ENCODE data around the gene FFAR1. TPM values are rescaled to one million over a fixed set of nuclear protein-coding genes. Genes with fewer than 3 reads are reported as not detected.
"Not testable (repeated sequence)": the region's sequence is repeated elsewhere in the genome, so short reads cannot be mapped to it uniquely, and the experiment has no call there.

Gene FFAR1
- total and polyA plus RNA-seq, 2 donors (not counting 3 experiments of a cell fraction or from before 2014, with no cell fraction given) = not detected

- Histone ChIP-seq H4K20me1 (replicated peaks; ENCODE audit: control insufficient read depth, extremely low read depth, insufficient read depth, low read length) (no peaks in the 10 kb centered on the region), H3K4me3 (replicated peaks in 1 of 3; ENCODE audit: insufficient read depth in 1 of 3, low read depth in 1 of 3, low read length in 3 of 3) (no peak within 1 kb of the TSS), H3K79me2 (ENCODE audit: control insufficient read depth, insufficient read depth, low read length) (no peaks in the 10 kb centered on the region), H2AFZ (ENCODE audit: low read depth, low read length) (no peak within 1 kb of the TSS), H3K36me3 (ENCODE audit: control insufficient read depth in 2 of 2, extremely low read depth in 1 of 2, insufficient read depth in 2 of 2, low read length in 2 of 2) (no peaks in the 10 kb centered on the region), H3K27me3 (ENCODE audit: control insufficient read depth in 2 of 2, insufficient read depth in 2 of 2, low read length in 2 of 2) (no peaks in the 10 kb centered on the region), H3K4me1 (ENCODE audit: control insufficient read depth, extremely low read depth, insufficient read depth, low read length) (no peaks in the 10 kb centered on the region), H3K9me1 (replicated peaks; ENCODE audit: control insufficient read depth, extremely low read depth, insufficient read depth, low read length) (no peaks in the 10 kb centered on the region), H3K9ac (replicated peaks; ENCODE audit: extremely low read depth, insufficient read depth, low read length) (no peak within 1 kb of the TSS), H3K27ac (ENCODE audit: insufficient read depth, low read depth, low read length) (no peak within 1 kb of the TSS), H3K4me2 (ENCODE audit: insufficient read depth, low read length) (no peak within 1 kb of the TSS), H3K9me3 (replicated peaks; ENCODE audit: control insufficient read depth, insufficient read depth, low read length) (no peaks in the 10 kb centered on the region)
- CTCF ChIA-PET = interaction anchor here (6.9 kb wide), 1 partner anchor 137 kb away, joined by 118 read pairs; no protein-coding TSS in a partner anchor
- dilution Hi-C loops (cut with MboI; ENCODE audit: extremely low pct_ligation_motif_present, low sequenced_read_pairs) = no loop called here
- DNase-seq (ENCODE audit: low read depth, low spot score) (no peak), FAIRE-seq (no peak)
- no TSS peak for BruUV-seq (replicated peaks)
- TF ChIP-seq CTCF (IDR thresholded peaks at IDR 0.05; ENCODE audit: extremely low read depth in 1 of 2, insufficient read depth in 1 of 2, low read depth in 1 of 2, low read length in 2 of 2) = no peak
- TF ChIP-seq GATA2 (IDR thresholded peaks at IDR 0.05; ENCODE audit: insufficient read depth, insufficient read length, low read depth, low read length) = no peak
- TF ChIP-seq FOS (IDR thresholded peaks at IDR 0.05; ENCODE audit: borderline replicate concordance, insufficient read depth, low read length) = no peak
- no peak for TF ChIP-seq JUN (IDR thresholded peaks at IDR 0.05; ENCODE audit: borderline replicate concordance, insufficient read depth, insufficient read length, low read depth)
- no peak for TF ChIP-seq POLR2A (IDR thresholded peaks at IDR 0.05; ENCODE audit: low read depth, low read length)
- TF ChIP-seq POLR2AphosphoS5 (IDR thresholded peaks at IDR 0.05; ENCODE audit: insufficient read depth, low read depth, low read length) = no peak
- TF ChIP-seq EZH2 (IDR thresholded peaks at IDR 0.05; ENCODE audit: borderline replicate concordance, low read depth, low read length, severe bottlenecking) = no peak
- no peak for TF ChIP-seq MAX (IDR thresholded peaks at IDR 0.05; ENCODE audit: insufficient read depth, insufficient read length)
- no peak for TF ChIP-seq MYC (IDR thresholded peaks at IDR 0.05; ENCODE audit: low read depth, low read length)
- intact Hi-C loops (cut with micrococcal nuclease) = no loop called here
- POLR2A ChIA-PET = interaction anchor here (0.6 kb wide), 1 partner anchor 13 kb away, joined by 5 read pairs; no protein-coding TSS in a partner anchor
Observed at GRCh38 chr19:35357867-35358573, 10.3 kb downstream of the FFAR1 start, which contains the start of gene FFAR3. Gene FFAR3 (plus strand): TSS chr19:35358460. CDS start chr19:35358891, 431 bp downstream.

DNA sequence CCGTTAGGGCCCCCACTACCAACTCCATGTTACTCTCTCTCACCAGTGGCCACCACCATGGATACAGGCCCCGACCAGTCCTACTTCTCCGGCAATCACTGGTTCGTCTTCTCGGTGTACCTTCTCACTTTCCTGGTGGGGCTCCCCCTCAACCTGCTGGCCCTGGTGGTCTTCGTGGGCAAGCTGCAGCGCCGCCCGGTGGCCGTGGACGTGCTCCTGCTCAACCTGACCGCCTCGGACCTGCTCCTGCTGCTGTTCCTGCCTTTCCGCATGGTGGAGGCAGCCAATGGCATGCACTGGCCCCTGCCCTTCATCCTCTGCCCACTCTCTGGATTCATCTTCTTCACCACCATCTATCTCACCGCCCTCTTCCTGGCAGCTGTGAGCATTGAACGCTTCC, 11.1 kb downstream of the FFAR1 start:
- H3K27ac ChIP-seq (ENCODE audit: insufficient read depth, low read depth, low read length); CTCF ChIA-PET; H3K4me2 ChIP-seq (ENCODE audit: insufficient read depth, low read length); H3K79me2 ChIP-seq (ENCODE audit: control insufficient read depth, insufficient read depth, low read length); H3K9me3 ChIP-seq (replicated peaks; ENCODE audit: control insufficient read depth, insufficient read depth, low read length); intact Hi-C loops (cut with micrococcal nuclease); H3K4me3 ChIP-seq (replicated peaks in 1 of 3; ENCODE audit: insufficient read depth in 1 of 3, low read depth in 1 of 3, low read length in 3 of 3); DNase-seq (ENCODE audit: low read depth, low spot score); H3K36me3 ChIP-seq (ENCODE audit: control insufficient read depth in 2 of 2, extremely low read depth in 1 of 2, insufficient read depth in 2 of 2, low read length in 2 of 2); H3K27me3 ChIP-seq (ENCODE audit: control insufficient read depth in 2 of 2, insufficient read depth in 2 of 2, low read length in 2 of 2); H3K4me1 ChIP-seq (ENCODE audit: control insufficient read depth, extremely low read depth, insufficient read depth, low read length); BruUV-seq (replicated peaks); H4K20me1 ChIP-seq (replicated peaks; ENCODE audit: control insufficient read depth, extremely low read depth, insufficient read depth, low read length); H3K9me1 ChIP-seq (replicated peaks; ENCODE audit: control insufficient read depth, extremely low read depth, insufficient read depth, low read length); dilution Hi-C loops (cut with MboI; ENCODE audit: extremely low pct_ligation_motif_present, low sequenced_read_pairs); FAIRE-seq; H2AFZ ChIP-seq (ENCODE audit: low read depth, low read length); POLR2A ChIA-PET; H3K9ac ChIP-seq (replicated peaks; ENCODE audit: extremely low read depth, insufficient read depth, low read length): not testable (repeated sequence)
